ENCODE measurements around the gene ARHGAP24.

ARHGAP24 gene

DNA sequence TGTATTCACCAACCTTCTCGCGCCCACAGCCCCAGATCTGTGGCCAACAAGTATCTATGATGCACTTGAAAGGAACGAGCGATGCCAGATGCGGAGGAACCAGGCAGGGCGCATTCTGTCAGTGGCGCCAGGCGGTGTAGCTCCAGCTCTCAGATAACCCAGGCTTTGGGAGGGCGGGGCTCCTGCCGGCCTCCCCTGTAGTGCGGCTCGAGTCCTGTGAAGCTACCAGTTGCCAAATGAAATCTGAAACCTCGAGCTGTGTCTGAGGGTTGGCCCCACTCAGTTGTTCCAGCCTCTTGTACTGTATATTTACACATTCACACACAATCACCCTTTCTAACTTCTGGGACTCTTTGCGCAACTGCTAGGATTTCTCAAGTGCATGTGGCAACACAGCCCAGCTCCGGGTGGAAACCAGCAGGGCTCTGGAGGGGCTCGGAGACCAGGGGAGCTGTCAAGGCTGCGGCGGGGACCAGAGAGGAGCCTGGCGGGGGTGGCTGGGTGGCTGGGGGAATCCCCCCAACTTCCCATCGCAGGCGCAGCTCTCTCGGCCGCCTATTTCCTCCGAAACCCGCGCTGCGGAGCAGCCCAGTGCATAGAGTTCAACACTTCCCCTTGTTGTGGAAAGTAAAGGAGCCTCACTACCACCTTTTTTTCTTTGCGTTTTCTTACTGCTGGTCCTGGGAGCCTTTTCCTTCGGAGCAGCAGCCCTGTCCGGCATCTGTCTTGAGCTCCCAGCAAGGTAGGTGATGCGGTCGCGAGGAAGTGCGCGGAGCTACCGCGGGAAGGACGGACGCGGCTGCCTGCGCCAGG is at the start of gene ARHGAP24:
Gene ARHGAP24 (plus strand): TSS at position 333 of the 813 bp plus-strand sequence.
- no peak for DNase-seq

DNA sequence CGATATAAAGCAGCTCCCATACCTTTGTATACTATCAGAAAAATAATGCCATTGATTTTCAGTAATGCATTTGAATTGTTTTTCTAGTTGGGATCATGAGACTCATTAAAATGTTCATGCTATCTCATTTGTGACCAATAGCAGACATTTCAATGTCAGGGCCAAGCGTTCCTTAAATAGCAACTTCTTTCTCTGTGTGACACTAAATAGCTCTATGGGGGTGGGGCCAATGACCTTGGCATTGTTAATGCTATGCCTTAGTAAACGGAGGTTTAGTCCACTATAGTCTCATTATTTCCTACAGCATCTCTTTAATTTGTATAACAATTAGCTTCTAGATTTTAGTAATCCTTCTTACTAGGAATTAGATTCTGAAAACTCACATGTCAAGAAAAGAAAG is 48.6 kb upstream of the ARHGAP24 start:
- no peak for DNase-seq

DNA sequence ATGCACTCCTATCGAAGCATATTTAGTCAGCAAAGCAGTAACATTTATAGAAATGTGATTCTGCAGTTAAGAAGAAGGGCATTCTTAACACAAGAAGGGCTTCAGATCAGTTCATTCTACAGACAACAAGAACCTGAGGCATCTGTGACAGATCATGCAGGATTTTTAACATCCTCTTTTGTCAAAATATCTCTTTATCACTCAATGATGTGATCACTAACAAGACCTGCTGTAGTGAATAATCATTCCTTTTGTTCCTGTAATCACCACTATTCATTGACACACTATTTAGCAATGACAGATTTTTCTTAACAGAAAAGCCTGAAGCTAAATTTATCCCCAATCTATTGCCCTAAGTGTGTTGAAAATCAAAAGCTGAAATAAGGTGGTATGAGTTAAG is 47.8 kb upstream of the ARHGAP24 start:
- DNase-seq, result no peak

DNA sequence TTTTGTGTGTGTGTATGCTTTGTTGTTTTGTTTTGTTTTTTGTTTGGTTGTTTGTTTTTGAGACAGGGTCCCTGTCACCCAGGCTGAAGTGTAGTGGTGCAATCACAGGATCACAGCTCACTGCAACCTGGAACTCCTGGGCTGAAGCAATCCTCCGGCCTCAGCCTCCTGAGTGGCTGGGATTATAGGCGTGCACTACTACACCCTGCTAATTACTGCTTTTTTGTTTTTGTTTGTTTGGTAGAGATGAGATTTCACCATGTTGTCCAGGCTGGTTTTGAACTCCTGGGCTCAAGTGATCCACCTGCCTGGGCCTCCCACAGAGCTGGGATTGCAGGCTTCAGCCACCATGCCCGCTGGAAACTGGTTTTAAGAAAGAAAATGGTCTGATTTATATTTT is 44.7 kb upstream of the ARHGAP24 start:
- no peak for DNase-seq

DNA sequence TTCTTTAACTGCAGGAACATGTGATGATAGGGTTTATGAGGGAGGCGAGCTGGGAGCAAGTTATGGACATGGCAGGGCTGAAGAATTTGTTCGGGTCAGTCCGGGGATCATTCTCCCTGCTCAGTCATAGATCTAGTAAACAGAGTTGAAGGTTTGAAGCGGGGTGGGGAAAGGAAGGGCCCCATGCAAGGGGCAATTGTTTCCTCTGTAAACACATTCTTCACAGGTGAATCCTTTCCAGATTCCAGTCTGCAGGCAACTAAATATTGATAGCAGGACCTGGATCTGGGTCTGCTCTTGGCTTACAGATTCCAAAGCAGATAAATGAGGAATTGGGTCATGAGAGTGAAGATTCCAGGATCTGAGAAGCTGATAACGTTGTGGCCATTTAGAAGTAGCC is 44.3 kb upstream of the ARHGAP24 start:
- DNase-seq, result no peak

DNA sequence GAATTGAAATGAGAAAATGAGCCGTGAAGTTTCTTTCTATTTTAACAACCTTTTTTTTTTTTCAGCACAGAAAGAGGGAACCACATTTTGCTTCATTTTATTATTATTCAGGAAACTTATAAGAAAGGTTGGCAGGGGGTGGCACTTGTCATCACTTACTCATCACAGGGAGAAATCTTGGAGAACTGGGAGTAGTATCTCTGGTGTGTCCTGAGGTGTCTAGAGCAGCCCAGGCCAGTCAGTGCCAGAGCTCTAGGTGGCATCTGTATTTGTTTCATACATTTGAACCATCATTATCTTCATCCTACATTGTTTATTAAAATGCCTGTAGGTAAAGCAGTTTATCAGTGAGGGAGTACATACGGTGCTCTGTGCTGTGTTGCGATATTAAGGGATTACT is 43.8 kb upstream of the ARHGAP24 start:
- no peak for DNase-seq

DNA sequence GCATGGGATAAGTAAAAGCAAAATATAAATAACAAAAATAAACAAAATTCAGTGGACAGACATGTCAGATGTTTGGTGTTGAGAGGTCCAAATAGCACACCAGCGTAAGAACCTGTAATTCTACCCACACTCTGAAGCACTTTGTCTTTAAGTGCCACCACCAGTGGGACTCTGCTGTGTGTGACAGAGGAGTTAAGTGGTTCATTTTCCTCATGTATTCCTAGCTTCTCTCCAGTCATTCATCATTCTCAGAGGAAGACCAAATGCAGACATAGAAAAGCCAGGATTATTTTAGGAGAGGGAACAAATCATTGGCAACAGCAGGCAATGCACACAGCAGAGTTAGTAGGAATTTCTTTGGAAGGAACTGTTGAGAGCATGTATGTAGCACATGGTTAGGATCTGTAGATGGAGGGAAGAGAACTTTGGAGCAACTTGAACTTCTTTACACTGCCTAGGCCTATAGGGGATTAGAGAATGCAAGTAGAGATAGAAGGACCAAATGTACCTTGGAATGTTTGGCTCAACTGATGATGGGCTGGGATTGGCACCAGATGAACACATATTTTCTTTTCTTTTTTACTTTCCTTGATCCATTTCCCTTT is 43.0 kb upstream of the ARHGAP24 start:
- no peak for DNase-seq

DNA sequence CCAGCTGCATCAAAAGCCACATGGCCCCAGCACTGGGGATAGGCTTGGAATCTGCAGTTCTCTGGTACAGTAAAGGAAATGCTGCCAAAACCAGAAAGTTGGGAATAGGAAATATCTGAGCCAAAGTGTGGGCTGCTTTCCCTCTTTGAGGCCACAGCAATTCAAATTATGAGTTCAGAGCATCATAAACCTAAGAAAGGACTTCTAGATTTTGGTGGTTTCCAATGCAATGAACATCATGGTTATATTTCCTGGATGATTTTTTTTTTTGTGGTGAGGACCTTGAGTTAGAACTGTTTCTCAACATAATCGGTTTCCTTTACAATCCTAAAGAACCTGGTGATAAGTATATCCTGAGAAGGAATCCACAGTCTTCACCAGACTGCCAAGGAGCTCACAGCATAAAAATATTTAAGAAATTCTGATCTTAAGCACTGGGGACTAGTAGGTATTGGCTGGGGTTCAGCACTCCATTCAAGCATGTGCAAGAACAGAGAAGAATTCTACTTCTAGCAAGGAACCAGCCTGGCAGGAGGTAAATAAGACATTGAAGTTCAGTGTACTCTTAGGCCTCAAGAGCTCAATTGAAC is 29.8 kb upstream of the ARHGAP24 start:
- DNase-seq, result no peak

DNA sequence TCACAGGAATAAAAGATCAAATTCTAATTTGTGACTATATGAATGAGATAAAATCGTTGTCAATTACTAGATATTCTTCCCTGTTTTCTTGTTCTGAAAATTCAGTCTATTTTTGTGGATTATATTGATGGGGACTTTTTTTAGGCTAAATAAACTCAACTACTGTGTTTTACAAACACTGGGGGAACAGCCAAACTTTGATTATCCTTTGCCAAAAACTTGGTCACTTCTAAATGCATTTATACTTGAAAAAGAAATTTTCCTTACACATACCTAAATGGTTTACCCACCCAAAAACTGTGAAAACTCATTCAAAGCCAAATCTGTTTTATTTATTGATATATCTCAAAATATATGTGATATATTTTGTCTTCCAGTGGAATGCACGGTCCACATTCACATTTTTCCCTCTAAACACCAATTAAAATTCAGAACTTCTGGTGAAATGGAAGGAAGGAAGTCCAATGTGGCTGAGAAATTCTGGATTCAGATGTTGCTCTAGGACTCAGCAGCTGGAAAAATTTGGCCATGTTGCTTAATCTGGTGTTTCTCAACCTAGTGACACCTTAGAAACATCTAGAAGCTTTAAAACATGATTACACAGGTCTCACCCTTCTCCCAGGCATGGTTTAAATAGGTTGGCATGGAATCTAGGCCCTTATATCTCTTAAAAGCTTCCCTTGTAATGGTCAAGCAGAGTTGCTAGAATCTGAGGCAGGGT is 28.6 kb upstream of the ARHGAP24 start:
- DNase-seq, result no peak

DNA sequence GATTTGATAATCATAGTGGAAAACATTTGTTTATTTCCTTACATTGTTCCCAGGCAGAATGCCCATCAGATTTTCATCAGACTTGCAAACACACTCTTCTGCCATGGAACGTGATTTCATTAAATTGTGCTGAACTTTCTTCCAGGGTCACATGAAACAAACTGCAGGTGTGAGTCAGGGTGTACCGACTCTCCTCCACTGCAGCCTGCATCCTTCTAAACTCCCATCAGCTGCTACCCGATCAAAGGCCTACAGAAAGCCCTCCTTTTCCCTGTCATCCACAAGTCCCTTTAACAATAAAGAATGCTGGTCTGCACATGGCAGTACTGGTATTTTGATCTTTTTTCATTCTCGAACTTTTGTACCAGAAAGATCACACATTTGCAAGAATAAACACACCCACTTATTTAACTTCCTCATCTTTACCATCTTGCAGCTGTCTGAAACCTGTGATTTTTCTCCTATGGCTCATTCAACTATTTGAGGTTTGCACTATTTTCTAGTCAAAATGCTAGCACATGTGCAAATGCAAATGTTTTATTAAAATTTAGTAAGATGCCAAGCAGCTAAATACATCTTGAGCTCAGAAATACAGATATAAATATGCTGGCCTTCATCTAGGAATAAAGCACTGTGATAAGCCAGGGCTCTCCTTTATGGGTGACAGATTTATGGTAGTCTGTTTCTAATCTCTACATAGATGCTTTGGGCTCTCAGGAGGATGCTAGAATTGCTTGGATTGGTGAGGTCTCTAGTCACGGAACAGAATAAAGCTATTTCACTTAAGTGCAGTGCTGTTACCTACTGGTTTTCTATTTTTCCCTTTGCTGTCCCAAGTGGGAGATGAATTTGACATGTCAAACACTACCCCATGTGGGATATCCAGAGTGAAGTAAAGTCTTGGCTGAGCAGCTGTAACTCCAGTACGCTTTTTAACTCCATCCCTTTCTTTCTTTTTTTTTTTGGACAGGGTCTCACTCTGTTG is 25.8 kb upstream of the ARHGAP24 start:
- DNase-seq, result no peak

DNA sequence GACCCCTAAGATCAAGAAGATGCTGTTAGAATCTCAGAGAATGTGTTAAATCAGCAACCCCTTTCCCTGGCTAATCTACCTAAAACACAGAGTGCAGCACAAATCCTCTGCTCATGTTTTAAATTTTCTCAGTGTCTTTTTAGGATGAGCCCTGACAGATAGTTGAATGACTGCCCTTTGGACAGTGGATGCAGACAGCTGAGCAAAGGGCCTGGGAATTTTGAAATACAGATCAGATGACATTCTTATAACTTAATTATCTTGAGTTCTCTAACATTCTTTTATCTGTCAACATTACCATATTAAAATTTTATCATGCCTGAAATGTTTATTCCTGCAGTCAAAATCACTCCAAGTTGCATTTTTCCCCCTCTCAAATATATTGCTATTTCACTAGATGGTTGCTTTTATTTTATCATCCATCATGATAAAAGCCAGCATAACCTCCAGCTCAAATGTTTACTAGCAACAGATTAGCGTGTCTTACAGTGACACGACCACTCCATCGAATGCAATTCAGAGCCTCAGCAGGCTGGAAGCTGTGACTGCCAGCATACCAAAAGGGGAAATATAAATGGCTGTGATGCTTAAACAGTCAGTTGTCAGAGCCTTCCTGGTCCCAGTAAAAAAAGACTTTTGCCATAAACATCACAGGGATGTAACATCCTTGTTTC is 22.8 kb upstream of the ARHGAP24 start:
- no peak for DNase-seq

DNA sequence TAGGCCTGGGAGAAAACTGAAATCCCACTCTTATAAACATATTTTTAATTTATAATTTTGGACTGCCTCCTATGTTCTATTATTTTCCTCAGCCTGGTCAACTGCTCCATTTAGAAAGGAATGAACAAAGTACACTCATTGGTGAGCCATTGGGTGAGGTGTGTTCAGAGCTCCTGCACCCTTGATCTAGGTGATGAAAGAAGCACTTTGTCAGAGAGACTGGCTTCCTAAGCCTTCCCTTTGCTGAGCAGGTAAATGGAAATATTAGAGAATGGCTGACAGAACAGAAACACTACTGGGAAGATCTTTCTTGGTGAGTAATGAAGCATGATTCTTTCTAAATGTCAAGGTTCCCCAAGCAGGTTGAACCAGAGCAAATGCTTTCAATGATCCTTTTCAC is 19.0 kb upstream of the ARHGAP24 start:
- no peak for DNase-seq

DNA sequence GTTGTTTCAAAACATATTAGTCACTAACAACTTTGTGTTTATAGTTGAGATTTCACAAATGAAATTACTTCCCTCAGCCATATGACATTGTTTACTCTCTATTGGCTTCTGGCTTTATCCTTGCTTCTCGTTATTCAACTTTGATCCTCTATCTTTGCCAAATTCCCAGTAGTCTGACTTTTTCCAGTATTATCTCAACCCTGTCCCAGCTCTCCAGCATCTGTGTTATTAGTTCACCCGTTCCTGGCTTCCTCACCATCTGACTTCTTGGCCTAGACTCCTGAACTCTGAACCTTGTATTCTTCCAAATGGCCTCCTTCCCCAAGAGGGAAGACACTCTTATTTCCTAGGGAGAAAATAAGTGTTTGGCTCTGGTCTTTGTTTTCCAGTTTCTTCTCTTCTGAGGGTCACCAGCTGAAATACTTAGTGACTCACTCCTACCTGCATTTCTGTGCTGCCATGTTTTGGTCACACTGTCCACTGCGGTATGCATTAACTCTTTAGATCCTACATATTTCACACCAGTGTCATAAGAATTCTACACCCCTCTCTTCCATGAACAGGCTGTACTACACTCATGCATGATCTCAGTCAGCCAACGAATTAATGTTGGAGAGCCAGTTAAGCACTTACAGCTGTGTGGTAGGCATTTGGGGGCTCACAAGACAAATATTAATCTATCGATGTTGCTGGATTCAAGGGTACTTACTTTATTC is 17.0 kb upstream of the ARHGAP24 start:
- DNase-seq, result no peak

DNA sequence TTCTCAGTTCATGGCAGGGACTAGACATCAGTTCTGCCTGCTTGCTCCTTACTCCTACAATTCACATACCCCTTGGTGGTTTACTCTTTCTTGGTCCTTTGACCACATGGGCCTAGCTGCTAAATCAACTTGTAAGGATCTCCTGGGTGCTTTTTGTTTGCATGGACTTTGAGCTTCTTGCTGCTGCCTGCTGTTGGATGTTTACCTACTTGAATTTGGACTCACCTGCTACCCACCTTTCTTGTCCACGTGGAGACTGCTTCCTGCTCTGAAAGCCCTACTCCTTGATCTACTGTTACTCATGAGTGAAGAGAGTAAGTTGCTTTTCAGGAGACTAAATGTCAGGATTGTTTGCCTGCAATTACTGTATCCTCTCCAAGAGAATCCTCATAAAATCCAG is 15.2 kb upstream of the ARHGAP24 start:
- no peak for DNase-seq

DNA sequence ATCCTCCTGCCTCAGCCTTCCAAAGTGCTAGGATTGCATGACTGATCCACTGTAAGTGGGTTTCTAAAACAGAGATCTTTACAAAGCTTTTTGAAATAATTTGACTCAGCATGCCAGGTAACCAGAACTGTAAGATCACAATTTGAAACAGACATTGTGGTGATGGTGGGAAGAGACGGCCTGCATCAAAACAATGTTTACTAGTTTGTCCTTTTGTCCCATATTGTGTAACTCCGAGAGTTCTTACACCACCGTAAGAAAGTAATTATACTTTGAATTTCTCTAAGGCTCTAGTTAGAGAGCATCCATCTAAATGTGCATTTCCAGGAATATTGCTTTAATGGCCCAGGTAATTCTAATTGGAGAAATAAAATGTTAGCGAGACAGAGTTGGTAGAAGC is 594 bp upstream of the ARHGAP24 start:
- no peak for DNase-seq

DNA sequence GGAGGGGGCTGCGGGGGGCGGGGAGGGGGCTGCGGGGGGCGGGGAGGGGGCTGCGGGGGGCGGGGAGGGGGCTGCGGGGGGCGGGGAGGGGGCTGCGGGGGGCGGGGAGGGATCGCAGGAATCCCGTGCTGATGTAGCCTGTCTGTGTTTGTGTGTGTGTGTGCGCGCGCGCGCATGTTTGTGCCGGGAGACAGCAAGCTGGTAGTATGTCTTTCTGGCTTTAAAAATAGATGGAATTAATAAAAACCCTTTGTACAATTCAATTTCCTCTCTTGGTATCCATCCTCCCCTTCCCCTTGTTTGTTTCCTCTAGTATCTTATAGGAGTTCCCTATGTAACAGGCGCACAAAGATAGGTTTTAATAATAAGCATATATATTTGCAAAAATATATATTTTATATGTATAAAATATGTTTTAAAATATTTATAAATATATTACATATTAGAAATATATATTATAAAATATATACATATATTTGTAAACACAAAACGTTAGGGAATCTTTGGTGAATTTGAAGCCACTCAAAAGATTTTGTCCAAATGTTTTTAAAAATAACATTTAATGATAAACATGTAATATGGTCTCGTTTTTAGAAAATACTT is 782 bp downstream of the ARHGAP24 start:
- DNase-seq, result no peak

DNA sequence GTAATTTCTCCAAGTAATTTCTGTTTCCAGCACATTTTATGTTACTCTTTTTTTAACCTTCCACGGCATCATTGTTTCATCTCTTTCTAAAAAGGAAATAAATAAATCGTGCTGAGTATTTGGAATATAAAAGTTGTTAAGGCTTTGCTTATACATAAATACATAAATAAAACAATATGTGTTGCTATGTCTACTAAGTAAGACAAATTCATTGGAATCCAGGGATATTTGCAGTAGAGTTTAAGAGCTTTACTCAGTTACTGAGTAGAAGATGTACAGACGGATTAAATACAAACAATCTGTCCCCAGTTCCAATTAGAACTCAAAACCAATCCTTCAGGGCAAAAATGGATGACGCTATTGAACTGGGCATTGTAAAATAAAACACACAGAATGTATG is 1.4 kb downstream of the ARHGAP24 start:
- DNase-seq, result no peak

DNA sequence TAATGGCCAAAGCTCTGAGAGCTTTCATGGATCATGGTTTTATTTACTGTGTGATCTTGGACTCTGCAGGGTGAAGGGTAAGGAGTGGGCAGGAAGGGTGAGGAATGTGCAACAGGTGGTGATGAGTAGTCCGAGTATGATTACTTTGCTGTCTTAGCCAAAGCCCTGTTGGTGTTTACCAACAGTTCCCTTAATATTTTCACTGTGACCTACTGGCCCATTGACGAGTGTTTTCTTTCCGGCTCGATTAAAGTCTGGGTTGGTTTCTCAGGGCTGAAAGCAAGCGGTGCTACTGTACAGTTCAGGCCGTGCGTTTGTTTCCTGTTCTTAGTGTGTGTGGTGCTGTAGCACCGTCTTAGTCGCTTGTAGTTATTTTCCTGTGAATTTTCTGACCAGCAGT is 2.6 kb downstream of the ARHGAP24 start:
- no peak for DNase-seq

DNA sequence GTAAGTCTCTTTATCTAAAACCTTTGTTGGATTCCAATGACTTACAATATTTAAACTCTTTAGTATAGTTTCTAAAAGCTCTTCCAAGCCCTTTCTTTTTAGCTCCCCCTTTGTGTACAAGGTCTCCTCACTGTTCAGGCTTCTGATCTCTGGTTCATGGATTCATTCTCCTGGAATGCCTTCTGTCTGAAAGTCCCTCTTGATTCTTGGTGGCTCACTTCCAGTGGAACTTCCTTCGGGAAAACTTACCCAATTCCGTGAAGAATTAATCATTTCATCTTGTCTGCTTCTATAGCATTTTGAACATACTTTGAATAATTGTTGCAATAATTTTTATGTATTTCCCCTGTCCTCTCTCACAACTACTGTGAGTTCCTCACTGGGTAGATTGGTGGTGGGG is 3.6 kb downstream of the ARHGAP24 start:
- no peak for DNase-seq

DNA sequence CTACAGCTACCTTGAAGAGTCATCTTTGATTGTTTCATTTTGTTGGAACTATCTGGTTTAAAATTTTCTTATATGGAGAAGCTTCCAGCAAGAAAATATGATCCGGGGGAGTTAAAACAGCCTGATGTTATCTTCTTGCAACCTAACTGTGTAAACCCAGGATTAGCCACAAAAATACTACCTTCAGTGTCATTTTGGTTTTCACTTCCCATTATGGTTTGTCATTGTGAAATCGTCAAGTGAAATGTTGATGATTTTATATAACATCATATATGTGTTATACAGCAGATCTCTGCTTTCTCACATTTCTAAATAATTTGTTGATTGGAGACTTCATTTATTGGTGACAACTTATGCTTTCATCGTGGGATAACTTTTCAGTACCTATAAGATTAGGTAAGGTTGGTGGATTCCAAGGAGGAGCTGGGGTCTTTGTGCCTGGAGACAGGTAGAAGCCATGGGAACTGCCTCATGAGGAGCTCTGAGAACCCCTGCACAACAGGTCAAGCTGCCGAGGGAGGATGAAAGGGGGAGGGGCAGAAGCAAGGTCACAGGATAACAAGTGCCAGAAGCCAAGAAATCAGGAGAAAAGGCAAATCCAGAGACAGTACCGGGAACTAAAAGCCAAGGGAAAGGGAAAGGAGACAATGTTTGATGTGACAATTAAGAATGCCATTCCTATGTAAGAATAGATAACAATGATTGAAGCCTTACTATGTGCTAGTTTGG is 7.2 kb downstream of the ARHGAP24 start:
- DNase-seq, result no peak

All from activated T-cell treated with anti-CD3 and anti-CD28 coated beads, Interleukin-2, amount 50 U/mL, for 1 hour (primary cell).